Lower lobe of right lung (tissue), 2 donors: ENCODE results near the gene VPS26C. TPM values are rescaled to one million over a fixed set of nuclear protein-coding genes. Genes with fewer than 3 reads are reported as not detected.
"Not testable (repeated sequence)": the region's sequence is repeated elsewhere in the genome, so short reads cannot be mapped to it uniquely, and the experiment has no call there.

Experiments used
- ATAC-seq, 2 donors: fragments of 200-7000 bp; cut with Tn5 transposase; one replicate each; pipeline ENCODE4 v1.9.1; 2020 to 2022; ENCODE audit warnings: mild to moderate bottlenecking in 2 of 2, moderate library complexity in 2 of 2
- DNase-seq: peaks from one replicate; pipeline ENCODE4 v3.0.0-alpha.2; 2020
- H3K27ac ChIP-seq: fragments of 200-600 bp; one replicate; pipeline ENCODE4 v1.8.0; 2022
- H3K27me3 ChIP-seq: fragments of 200-600 bp; one replicate; pipeline ENCODE4 v1.8.0; 2022; ENCODE audit warnings: low read depth
- H3K36me3 ChIP-seq: fragments of 200-600 bp; one replicate; pipeline ENCODE4 v1.8.0; 2022; ENCODE audit warnings: mild to moderate bottlenecking
- H3K4me1 ChIP-seq: fragments of 200-600 bp; one replicate; pipeline ENCODE4 v1.8.0; 2022
- H3K4me3 ChIP-seq: fragments of 200-600 bp; one replicate; pipeline ENCODE4 v1.8.0; 2022; ENCODE audit warnings: mild to moderate bottlenecking
- H3K9me3 ChIP-seq: fragments of 200-600 bp; one replicate; pipeline ENCODE4 v1.8.0; 2022
- intact Hi-C: fragments of 100-400 bp; cut with DNase I; formaldehyde crosslinking; loops from one replicate; pipeline ENCODE4 v1.11.0; 2022
- long read RNA-seq: library from polyadenylated mRNA; unstranded; transcript quantifications from one replicate; pipeline ENCODE4 v2.0.0, GENCODE V29; 2021
- total RNA-seq: library from RNA; stranded (reverse); fragmentation: NEBNext Ultra II Directional; extraction: Animal tissue kit (Norgen Biotek cat#: 25700); gene quantifications from one replicate; pipeline ENCODE4 v1.2.1, GENCODE V29; 2021
- TF ChIP-seq, protein P1 (sequence below): fragments of 200-600 bp; IDR thresholded peaks from one replicate; pipeline ENCODE4 v1.8.0; 2022; ENCODE audit warnings: antibody characterized with exemption, mild to moderate bottlenecking
- donor health status: DM: no; HTN: yes; CAD: no; lungs with severe emphysema.

The VPS26C gene
- total RNA-seq, result 62.2 TPM
- long read RNA-seq, transcript VPS26C-207 (7 exons, 937 nt), result minor isoform, 7 of 96 reads
- long read RNA-seq, transcript VPS26C-201 (8 exons, 3,256 nt), result major isoform, 52 of 96 reads
- long read RNA-seq, partial matches to known transcripts, result 4 of 96 reads
- long read RNA-seq, other reads (novel, unspliced or antisense), result 25 of 96 reads

DNA sequence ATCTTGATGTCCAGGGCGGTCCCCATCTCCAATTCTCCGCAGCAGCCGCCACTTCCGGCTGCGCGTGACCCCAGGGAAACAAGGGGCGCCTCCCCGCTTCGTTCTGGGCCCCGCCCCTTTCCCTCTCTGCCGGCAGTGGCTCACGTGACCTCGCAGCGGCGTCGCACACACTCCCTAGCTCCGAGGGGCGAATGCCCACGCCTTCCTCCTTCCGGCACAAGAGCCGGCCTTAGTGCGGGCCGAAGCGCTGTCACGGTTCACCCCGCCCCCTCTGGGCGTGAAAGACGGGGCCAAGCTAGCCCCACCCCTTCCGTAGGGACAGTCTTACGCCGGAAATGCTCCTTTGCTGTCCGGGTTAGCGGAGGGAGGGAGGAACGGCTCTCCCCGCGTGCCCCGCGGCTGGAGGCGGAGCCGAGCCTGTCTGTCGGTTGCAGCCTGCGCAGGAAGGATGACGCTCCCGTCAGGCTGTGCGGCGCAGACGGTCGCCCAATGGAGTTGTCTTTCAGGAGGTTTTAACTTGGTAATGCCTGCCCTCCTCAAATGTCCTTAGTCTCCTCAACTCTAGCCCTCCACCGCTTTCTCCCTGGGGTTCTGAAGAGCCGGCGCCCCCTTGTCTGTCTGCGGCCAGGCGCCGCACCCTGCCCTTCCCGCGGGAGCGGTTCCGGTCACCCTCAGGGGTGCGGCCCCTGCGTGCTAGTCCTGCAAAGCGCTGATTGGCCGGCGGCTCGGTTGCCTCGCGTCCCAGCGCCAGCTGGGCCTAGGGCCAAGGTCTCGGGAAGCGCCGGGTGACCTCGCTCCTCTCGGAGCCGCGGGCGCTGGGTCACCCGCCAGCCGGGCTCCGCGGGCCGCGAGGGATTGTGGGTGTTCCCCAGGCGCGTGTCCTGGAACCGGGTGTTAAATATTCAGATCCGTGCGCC lies at the start of gene VPS26C:
Gene VPS26C, minus strand, starts transcription at position 66 of the 917 bp plus-strand sequence. Its CDS starts 40 bp downstream, at position 26.
- H3K36me3 ChIP-seq, result no peaks in the 10 kb centered on the region
- TF ChIP-seq, protein P1, sequence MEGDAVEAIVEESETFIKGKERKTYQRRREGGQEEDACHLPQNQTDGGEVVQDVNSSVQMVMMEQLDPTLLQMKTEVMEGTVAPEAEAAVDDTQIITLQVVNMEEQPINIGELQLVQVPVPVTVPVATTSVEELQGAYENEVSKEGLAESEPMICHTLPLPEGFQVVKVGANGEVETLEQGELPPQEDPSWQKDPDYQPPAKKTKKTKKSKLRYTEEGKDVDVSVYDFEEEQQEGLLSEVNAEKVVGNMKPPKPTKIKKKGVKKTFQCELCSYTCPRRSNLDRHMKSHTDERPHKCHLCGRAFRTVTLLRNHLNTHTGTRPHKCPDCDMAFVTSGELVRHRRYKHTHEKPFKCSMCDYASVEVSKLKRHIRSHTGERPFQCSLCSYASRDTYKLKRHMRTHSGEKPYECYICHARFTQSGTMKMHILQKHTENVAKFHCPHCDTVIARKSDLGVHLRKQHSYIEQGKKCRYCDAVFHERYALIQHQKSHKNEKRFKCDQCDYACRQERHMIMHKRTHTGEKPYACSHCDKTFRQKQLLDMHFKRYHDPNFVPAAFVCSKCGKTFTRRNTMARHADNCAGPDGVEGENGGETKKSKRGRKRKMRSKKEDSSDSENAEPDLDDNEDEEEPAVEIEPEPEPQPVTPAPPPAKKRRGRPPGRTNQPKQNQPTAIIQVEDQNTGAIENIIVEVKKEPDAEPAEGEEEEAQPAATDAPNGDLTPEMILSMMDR, result no peak
- DNase-seq (peak; percentile 100), ATAC-seq (peak; percentile 97 to 98)
- peak within 1 kb of the TSS; percentile 87 for H3K4me3 ChIP-seq
- peak within 1 kb of the TSS; percentile 98 for H3K27ac ChIP-seq
- intact Hi-C loops, result no loop called here
- H3K27me3 ChIP-seq, result no peaks in the 10 kb centered on the region
- H3K4me1 ChIP-seq, result peaks cover 36% of the 10 kb centered on the region
- no peaks in the 10 kb centered on the region for H3K9me3 ChIP-seq

DNA sequence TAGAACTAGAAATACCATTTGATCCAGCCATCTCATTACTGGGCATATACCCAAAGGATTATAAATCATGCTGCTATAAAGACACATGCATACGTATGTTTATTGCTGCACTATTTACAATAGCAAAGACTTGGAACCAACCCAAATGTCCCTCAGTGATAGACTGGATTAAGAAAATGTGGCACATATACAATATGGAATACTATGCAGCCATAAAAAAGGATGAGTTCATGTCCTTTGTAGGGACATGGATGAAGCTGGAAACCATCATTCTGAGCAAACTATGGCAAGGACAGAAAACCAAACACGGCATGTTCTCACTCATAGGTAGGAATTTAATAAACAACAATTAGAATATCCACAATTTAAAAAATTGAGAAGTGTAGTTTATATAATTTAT lies 48.9 kb upstream of the VPS26C start:
- ATAC-seq, H3K27me3 ChIP-seq, H3K36me3 ChIP-seq, H3K4me3 ChIP-seq, intact Hi-C loops, H3K4me1 ChIP-seq, DNase-seq, H3K27ac ChIP-seq: not testable (repeated sequence)
- peaks cover 16% of the 10 kb centered on the region for H3K9me3 ChIP-seq

DNA sequence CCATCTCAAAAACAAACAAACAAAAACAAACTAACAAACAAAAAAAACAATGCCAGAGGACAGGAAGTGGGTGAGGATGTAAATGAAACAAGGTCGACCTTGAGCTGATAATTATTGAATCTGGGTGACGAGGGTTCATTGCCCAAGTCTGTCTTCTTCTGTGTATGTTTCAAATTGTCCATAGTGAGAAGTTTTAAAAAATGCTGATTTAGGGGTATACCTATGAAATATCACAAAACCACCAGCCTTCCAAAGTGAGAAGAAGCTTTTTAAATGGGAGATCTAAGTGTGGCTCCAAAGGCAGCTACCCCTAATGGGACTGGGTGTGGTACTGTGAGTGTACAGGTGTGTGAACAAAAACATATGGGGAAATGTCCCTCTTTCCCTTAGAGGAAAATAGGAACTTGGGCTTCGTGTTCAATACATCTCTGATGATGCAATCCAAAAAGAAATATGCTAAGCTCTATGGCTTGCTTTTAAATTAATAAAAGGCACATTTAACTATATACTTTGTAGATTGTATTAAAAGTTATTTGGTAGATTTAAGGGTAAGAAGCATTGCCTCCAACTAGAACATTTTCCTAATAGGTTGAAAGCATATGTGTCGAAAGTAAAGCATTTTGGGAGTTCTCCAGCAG lies 33.1 kb upstream of the VPS26C start:
- DNase-seq (no peak), ATAC-seq (no peak)
- TF ChIP-seq, protein P1, result no peak
- H3K4me1 ChIP-seq, result peaks cover 2% of the 10 kb centered on the region
- intact Hi-C loops, result no loop called here
- H3K9me3 ChIP-seq, result no peaks in the 10 kb centered on the region
- H3K4me3 ChIP-seq, result no peak overlapping the region
- no peaks in the 10 kb centered on the region for H3K27me3 ChIP-seq
- H3K36me3 ChIP-seq, result no peaks in the 10 kb centered on the region
- H3K27ac ChIP-seq, result no peak overlapping the region

DNA sequence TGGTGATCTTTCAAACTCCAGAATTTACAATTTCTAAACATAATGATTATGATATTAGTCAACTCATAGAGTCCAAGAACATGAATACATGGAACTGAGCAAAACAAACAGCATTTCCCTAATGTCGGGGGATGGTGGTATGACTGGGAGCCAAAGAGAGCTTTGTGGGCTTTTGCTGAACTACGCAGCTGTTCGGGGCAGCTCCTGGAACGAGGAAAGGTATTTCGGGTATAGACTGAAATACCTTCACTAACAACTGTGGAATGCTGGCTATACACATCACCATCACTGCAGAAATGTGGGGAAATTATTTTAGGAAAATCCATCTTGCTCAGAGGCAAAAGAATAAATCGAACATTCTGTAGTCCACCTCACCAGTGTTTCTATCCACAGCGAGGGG lies 30.2 kb upstream of the VPS26C start:
- Histone ChIP-seq H3K4me3 (no peak overlapping the region), H3K36me3 (no peaks in the 10 kb centered on the region), H3K4me1 (peaks cover 7% of the 10 kb centered on the region), H3K9me3 (no peaks in the 10 kb centered on the region), H3K27ac (no peak overlapping the region), H3K27me3 (no peaks in the 10 kb centered on the region)
- TF ChIP-seq, protein P1, result no peak
- intact Hi-C loops, result no loop called here
- ATAC-seq (no peak), DNase-seq (no peak)

DNA sequence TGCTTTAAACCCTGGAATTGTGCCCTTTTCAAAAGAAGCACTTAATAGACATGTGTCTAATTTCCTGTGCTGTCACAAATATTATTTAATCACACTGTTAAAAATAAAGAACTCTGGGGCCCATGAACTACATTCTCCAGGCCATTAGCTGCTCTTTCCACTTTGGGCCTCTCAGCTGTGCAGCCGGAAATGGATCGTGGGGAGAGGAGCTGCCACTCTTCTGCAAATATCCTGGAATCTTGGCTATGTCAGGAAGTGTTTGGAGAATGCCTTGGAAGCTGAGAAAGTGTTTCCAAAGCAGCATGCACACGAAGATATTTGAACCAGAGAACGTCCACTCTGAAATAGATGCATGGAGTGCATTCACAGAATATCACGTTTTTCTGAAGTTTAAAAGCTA lies 27.5 kb upstream of the VPS26C start:
- no peaks in the 10 kb centered on the region for H3K9me3 ChIP-seq
- DNase-seq (no peak), ATAC-seq (no peak)
- H3K36me3 ChIP-seq, result no peaks in the 10 kb centered on the region
- H3K27me3 ChIP-seq, result no peaks in the 10 kb centered on the region
- no peak overlapping the region for H3K27ac ChIP-seq
- TF ChIP-seq, protein P1, result no peak
- no peak overlapping the region for H3K4me3 ChIP-seq
- intact Hi-C loops, result no loop called here
- H3K4me1 ChIP-seq, result peaks cover 7% of the 10 kb centered on the region
